ENCODE data around the gene BANF2. TPM values are rescaled to one million over a fixed set of nuclear protein-coding genes. Genes with fewer than 3 reads are reported as not detected.

The BANF2 gene
- total and polyA plus RNA-seq, 2 experiments from 2014 or later, result not detected

DNA sequence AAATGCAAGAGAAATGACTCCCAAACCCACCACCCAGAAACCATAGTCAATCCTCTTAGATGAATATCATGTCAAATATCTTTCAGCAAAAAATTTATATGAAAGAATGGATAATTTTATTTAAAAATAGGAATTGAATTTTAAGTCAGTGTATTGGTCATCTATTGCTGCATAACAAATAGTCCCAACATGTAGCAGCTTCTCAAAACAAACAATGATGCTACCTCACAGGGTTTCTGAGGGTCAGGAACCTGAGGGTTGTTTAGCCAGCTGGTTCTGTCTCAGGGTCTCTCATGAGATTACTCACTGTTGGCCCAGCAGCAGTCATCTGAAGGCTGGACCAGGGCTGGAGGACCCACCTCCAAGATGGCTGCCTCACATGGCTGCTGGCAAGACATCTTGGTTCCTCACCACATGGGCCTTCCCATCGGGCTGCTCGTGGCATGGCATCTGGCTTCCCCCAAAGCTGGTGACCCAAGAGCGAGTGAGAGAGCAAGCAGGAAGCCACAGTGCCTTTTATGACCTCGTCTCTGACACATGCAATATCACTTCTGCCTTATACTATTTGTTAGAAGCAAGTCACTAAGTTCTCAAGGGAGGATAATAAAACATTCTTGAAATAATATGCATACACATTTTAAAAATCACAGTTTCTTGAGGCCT is 36.3 kb downstream of the BANF2 start:
- no peak for DNase-seq (ENCODE audit: low spot score)
- Histone ChIP-seq H3K27me3 (ENCODE audit: insufficient read depth) (no peaks in the 10 kb centered on the region), H3K4me1 (ENCODE audit: insufficient read depth) (no peaks in the 10 kb centered on the region), H3K4me2 (no peak overlapping the region), H3F3A (replicated peaks; ENCODE audit: low read depth) (no peaks in the 10 kb centered on the region), H3K4me3 (no peak overlapping the region), H3K36me3 (ENCODE audit: insufficient read depth) (no peaks in the 10 kb centered on the region), H4K20me1 (replicated peaks; ENCODE audit: insufficient read depth) (no peaks in the 10 kb centered on the region), H3K79me2 (replicated peaks; ENCODE audit: insufficient read depth) (no peaks in the 10 kb centered on the region), H3K9me2 (ENCODE audit: insufficient read depth) (peaks cover 7% of the 10 kb centered on the region; the same call in 1 of the 2 replicates), H2AFZ (no peak overlapping the region), H3K27ac (ENCODE audit: low read depth) (no peak overlapping the region)
- Mint-ChIP-seq H3K9me3 (peaks cover 35% of the 10 kb centered on the region), H3K27ac (no peak overlapping the region), H3K36me3 (ENCODE audit: low read depth) (peaks cover 21% of the 10 kb centered on the region), H3K4me3 (no peak overlapping the region), H3K4me1 (peaks cover 8% of the 10 kb centered on the region; the same call in 1 of the 3 replicates), H3K27me3 (ENCODE audit: insufficient read depth, low read depth, poor library complexity) (peaks cover 3% of the 10 kb centered on the region)
- TF ChIP-seq EZH2 (IDR thresholded peaks at IDR 0.05; ENCODE audit: low read depth, unreplicated experiment), result no peak
- TF ChIP-seq ZNF462 (CRISPR knock-in tag; IDR thresholded peaks at IDR 0.05), result no peak
- no peak for ATAC-seq

- no peaks in the 10 kb centered on the region for H3F3A ChIP-seq (replicated peaks; ENCODE audit: low read depth)
- ATAC-seq (no peak), DNase-seq (ENCODE audit: low spot score) (no peak)
- H3K4me1 Mint-ChIP-seq, result peaks cover 8% of the 10 kb centered on the region; the same call in 1 of the 3 replicates
- H4K20me1 ChIP-seq (replicated peaks; ENCODE audit: insufficient read depth), result no peaks in the 10 kb centered on the region
- H3K4me3 Mint-ChIP-seq, result no peak overlapping the region
- H2AFZ ChIP-seq, result no peak overlapping the region
- peaks cover 35% of the 10 kb centered on the region for H3K9me3 Mint-ChIP-seq
- no peaks in the 10 kb centered on the region for H3K4me1 ChIP-seq (ENCODE audit: insufficient read depth)
- peaks cover under 1% of the 10 kb centered on the region for H3K27me3 Mint-ChIP-seq (ENCODE audit: insufficient read depth, low read depth, poor library complexity)
- no peak overlapping the region for H3K27ac Mint-ChIP-seq
- H3K27me3 ChIP-seq (ENCODE audit: insufficient read depth), result no peaks in the 10 kb centered on the region
- H3K4me3 ChIP-seq, result no peak overlapping the region
- peaks cover 7% of the 10 kb centered on the region; the same call in 1 of the 2 replicates for H3K9me2 ChIP-seq (ENCODE audit: insufficient read depth)
- no peak overlapping the region for H3K4me2 ChIP-seq
- no peaks in the 10 kb centered on the region for H3K79me2 ChIP-seq (replicated peaks; ENCODE audit: insufficient read depth)
- no peak overlapping the region for H3K27ac ChIP-seq (ENCODE audit: low read depth)
- no peaks in the 10 kb centered on the region for H3K36me3 ChIP-seq (ENCODE audit: insufficient read depth)
- peaks cover 21% of the 10 kb centered on the region for H3K36me3 Mint-ChIP-seq (ENCODE audit: low read depth)
- TF ChIP-seq NANOG (IDR thresholded peaks at IDR 0.05; ENCODE audit: borderline replicate concordance) (no peak), ZNF114 (CRISPR knock-in tag; IDR thresholded peaks at IDR 0.05) (no peak), JUNB (IDR thresholded peaks at IDR 0.05; ENCODE audit: unreplicated experiment) (no peak), STAT1 (IDR thresholded peaks at IDR 0.05; ENCODE audit: unreplicated experiment) (no peak), ETS1 (IDR thresholded peaks at IDR 0.05) (no peak), EZH2 (IDR thresholded peaks at IDR 0.05; ENCODE audit: low read depth, unreplicated experiment) (no peak)
- TF ChIP-seq, protein P1, sequence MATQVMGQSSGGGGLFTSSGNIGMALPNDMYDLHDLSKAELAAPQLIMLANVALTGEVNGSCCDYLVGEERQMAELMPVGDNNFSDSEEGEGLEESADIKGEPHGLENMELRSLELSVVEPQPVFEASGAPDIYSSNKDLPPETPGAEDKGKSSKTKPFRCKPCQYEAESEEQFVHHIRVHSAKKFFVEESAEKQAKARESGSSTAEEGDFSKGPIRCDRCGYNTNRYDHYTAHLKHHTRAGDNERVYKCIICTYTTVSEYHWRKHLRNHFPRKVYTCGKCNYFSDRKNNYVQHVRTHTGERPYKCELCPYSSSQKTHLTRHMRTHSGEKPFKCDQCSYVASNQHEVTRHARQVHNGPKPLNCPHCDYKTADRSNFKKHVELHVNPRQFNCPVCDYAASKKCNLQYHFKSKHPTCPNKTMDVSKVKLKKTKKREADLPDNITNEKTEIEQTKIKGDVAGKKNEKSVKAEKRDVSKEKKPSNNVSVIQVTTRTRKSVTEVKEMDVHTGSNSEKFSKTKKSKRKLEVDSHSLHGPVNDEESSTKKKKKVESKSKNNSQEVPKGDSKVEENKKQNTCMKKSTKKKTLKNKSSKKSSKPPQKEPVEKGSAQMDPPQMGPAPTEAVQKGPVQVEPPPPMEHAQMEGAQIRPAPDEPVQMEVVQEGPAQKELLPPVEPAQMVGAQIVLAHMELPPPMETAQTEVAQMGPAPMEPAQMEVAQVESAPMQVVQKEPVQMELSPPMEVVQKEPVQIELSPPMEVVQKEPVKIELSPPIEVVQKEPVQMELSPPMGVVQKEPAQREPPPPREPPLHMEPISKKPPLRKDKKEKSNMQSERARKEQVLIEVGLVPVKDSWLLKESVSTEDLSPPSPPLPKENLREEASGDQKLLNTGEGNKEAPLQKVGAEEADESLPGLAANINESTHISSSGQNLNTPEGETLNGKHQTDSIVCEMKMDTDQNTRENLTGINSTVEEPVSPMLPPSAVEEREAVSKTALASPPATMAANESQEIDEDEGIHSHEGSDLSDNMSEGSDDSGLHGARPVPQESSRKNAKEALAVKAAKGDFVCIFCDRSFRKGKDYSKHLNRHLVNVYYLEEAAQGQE (IDR thresholded peaks at IDR 0.05; ENCODE audit: unreplicated experiment), result no peak
Observed at GRCh38 chr20:17738154-17738553, 38.4 kb downstream of the BANF2 start.
